ENCODE data around the gene AVL9.

AVL9 gene

DNA sequence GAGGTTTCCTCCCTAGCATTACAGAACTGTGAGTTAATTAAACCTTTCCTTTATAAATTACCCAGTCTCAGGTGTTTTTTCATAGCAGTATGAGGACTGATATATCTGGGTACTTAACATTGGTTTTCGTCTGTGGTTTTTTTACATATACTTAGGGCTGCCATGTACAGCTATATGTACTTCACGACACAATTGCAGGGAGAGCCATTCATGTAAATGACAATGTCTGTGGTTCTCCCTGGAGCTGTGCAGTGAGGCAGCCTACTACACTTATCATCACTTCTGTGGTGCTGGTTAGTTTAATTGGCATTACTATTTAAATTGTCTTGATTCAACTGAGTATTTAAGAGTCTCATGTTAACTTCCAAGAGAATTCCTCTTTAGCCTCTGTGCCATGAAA lies 40.7 kb downstream of the AVL9 start:
- no peak for DNase-seq (ENCODE audit: low read depth in 1 of 2, low spot score in 1 of 2)
- no peaks in the 10 kb centered on the region for H3K27me3 ChIP-seq (ENCODE audit: insufficient read depth, poor library complexity, severe bottlenecking)
- no peak overlapping the region for H3K27ac ChIP-seq (replicated peaks)
- no peak for TF ChIP-seq POLR2AphosphoS5 (IDR thresholded peaks at IDR 0.05; ENCODE audit: low read depth)
- TF ChIP-seq, protein P1, sequence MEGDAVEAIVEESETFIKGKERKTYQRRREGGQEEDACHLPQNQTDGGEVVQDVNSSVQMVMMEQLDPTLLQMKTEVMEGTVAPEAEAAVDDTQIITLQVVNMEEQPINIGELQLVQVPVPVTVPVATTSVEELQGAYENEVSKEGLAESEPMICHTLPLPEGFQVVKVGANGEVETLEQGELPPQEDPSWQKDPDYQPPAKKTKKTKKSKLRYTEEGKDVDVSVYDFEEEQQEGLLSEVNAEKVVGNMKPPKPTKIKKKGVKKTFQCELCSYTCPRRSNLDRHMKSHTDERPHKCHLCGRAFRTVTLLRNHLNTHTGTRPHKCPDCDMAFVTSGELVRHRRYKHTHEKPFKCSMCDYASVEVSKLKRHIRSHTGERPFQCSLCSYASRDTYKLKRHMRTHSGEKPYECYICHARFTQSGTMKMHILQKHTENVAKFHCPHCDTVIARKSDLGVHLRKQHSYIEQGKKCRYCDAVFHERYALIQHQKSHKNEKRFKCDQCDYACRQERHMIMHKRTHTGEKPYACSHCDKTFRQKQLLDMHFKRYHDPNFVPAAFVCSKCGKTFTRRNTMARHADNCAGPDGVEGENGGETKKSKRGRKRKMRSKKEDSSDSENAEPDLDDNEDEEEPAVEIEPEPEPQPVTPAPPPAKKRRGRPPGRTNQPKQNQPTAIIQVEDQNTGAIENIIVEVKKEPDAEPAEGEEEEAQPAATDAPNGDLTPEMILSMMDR (IDR thresholded peaks at IDR 0.05; ENCODE audit: insufficient read depth, low read length): no peak
- TF ChIP-seq, protein P2, sequence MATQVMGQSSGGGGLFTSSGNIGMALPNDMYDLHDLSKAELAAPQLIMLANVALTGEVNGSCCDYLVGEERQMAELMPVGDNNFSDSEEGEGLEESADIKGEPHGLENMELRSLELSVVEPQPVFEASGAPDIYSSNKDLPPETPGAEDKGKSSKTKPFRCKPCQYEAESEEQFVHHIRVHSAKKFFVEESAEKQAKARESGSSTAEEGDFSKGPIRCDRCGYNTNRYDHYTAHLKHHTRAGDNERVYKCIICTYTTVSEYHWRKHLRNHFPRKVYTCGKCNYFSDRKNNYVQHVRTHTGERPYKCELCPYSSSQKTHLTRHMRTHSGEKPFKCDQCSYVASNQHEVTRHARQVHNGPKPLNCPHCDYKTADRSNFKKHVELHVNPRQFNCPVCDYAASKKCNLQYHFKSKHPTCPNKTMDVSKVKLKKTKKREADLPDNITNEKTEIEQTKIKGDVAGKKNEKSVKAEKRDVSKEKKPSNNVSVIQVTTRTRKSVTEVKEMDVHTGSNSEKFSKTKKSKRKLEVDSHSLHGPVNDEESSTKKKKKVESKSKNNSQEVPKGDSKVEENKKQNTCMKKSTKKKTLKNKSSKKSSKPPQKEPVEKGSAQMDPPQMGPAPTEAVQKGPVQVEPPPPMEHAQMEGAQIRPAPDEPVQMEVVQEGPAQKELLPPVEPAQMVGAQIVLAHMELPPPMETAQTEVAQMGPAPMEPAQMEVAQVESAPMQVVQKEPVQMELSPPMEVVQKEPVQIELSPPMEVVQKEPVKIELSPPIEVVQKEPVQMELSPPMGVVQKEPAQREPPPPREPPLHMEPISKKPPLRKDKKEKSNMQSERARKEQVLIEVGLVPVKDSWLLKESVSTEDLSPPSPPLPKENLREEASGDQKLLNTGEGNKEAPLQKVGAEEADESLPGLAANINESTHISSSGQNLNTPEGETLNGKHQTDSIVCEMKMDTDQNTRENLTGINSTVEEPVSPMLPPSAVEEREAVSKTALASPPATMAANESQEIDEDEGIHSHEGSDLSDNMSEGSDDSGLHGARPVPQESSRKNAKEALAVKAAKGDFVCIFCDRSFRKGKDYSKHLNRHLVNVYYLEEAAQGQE (IDR thresholded peaks at IDR 0.05; ENCODE audit: insufficient replicate concordance, low read depth): no peak
- no peak for TF ChIP-seq SPI1 (IDR thresholded peaks at IDR 0.05; ENCODE audit: borderline replicate concordance, low read depth)
- no peak for TF ChIP-seq GABPA (IDR thresholded peaks at IDR 0.05; ENCODE audit: low read depth)
- no peak overlapping the region for H3K4me3 ChIP-seq (replicated peaks; ENCODE audit: insufficient read depth, low read length)

DNA sequence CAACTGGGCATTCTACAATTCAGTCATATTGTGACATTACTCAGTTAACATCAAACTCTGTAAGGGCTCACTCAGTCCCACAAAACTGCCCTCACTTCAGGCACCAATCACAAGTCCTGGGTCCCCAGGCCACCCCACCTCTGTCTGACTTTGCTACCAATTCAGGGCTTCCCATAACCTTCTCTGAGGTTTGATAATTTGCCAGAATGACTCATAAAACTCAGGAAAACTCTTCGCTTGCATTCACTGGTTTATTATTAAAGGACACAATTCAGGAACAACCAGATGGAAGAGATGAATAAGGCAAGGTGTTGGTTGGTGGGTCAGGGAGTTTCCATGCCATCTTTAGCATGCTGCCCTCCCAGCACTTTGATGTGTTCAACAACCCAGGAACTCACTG lies 41.3 kb downstream of the AVL9 start:
- TF ChIP-seq, protein P2 (IDR thresholded peaks at IDR 0.05; ENCODE audit: insufficient replicate concordance, low read depth): no peak
- no peak for TF ChIP-seq GABPA (IDR thresholded peaks at IDR 0.05; ENCODE audit: low read depth)
- no peak for TF ChIP-seq POLR2AphosphoS5 (IDR thresholded peaks at IDR 0.05; ENCODE audit: low read depth)
- TF ChIP-seq, protein P1 (IDR thresholded peaks at IDR 0.05; ENCODE audit: insufficient read depth, low read length): no peak
- TF ChIP-seq SPI1 (IDR thresholded peaks at IDR 0.05; ENCODE audit: borderline replicate concordance, low read depth): no peak
- Histone ChIP-seq H3K4me3 (replicated peaks; ENCODE audit: insufficient read depth, low read length) (no peak overlapping the region), H3K27ac (replicated peaks) (no peak overlapping the region), H3K27me3 (ENCODE audit: insufficient read depth, poor library complexity, severe bottlenecking) (no peaks in the 10 kb centered on the region)
- no peak for DNase-seq (ENCODE audit: low read depth in 1 of 2, low spot score in 1 of 2)

DNA sequence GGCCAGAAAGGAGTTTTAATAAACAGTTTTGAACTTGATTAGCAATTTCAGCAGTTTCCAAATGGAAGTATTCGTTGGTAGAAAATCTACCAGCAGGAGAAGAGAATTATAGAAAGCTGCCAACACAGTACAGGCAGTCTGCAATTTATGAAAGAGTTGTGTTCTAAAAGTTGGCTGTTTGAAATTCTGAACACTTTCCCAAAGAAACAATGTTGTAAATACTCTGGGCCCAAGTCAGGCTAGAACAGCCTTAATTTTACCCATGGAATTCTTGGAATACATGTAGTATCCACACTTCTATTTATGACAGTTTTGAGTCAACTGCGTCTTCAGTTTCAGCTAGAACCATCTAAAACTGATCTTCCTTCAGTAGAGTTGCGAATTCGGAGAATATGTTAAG lies 42.5 kb downstream of the AVL9 start:
- Histone ChIP-seq H3K27ac (replicated peaks) (no peak overlapping the region), H3K27me3 (ENCODE audit: insufficient read depth, poor library complexity, severe bottlenecking) (no peaks in the 10 kb centered on the region), H3K4me3 (replicated peaks; ENCODE audit: insufficient read depth, low read length) (no peak overlapping the region)
- TF ChIP-seq, protein P1 (IDR thresholded peaks at IDR 0.05; ENCODE audit: insufficient read depth, low read length): no peak
- TF ChIP-seq SPI1 (IDR thresholded peaks at IDR 0.05; ENCODE audit: borderline replicate concordance, low read depth) (no peak), GABPA (IDR thresholded peaks at IDR 0.05; ENCODE audit: low read depth) (no peak), POLR2AphosphoS5 (IDR thresholded peaks at IDR 0.05; ENCODE audit: low read depth) (no peak)
- TF ChIP-seq, protein P2 (IDR thresholded peaks at IDR 0.05; ENCODE audit: insufficient replicate concordance, low read depth): no peak
- DNase-seq (ENCODE audit: low read depth in 1 of 2, low spot score in 1 of 2): no peak
